Measurements from ENCODE around the gene NKX2-1.

Gene NKX2-1

DNA sequence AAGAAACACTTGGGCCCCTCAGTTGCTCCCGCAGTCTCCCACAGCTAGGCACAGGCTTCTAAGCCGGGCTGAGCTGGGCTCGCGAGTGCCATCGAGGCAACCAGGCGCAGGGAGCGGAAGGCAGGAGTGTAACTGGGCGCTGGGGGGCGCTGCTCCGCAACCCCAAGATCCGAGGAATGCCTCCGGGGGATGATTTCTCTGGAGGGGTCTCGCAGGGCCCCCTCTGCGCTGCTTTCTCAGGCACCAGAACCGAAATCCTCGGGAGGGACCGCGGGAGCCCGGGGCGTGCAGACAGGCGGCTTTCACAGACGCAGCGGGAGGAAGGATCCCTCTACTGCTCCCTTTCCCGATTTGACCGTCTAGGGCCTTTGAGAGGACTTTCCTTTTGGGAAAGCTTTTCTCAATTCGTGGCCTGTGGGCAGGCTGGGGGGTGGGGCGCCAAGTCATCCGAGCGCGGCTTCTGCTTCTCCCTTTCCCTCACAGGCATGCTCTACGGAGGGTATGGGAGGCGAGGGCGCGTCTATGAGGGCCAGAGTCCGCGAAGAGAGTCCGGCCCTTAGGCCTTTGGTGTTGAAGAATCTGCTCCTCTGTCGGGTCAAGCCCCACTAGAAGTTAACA lies 4.3 kb upstream of the NKX2-1 start:
- H3K9me3 ChIP-seq (ENCODE audit: control insufficient read depth, low read length), result peaks cover 10% of the 10 kb centered on the region
- no peak for DNase-seq (ENCODE audit: low read depth)
- H3K27me3 ChIP-seq (replicated peaks; ENCODE audit: control insufficient read depth, insufficient read depth, low read length), result peaks cover 90% of the 10 kb centered on the region
- H3K9ac ChIP-seq (ENCODE audit: low read length), result no peak overlapping the region
- peaks cover 9% of the 10 kb centered on the region for H3K4me1 ChIP-seq (ENCODE audit: control insufficient read depth, insufficient read depth, low read length)
- no peaks in the 10 kb centered on the region for H3K36me3 ChIP-seq (ENCODE audit: control insufficient read depth, insufficient read depth, low read length, severe bottlenecking)
- H3K4me3 ChIP-seq (ENCODE audit: low read length), result no peak overlapping the region

DNA sequence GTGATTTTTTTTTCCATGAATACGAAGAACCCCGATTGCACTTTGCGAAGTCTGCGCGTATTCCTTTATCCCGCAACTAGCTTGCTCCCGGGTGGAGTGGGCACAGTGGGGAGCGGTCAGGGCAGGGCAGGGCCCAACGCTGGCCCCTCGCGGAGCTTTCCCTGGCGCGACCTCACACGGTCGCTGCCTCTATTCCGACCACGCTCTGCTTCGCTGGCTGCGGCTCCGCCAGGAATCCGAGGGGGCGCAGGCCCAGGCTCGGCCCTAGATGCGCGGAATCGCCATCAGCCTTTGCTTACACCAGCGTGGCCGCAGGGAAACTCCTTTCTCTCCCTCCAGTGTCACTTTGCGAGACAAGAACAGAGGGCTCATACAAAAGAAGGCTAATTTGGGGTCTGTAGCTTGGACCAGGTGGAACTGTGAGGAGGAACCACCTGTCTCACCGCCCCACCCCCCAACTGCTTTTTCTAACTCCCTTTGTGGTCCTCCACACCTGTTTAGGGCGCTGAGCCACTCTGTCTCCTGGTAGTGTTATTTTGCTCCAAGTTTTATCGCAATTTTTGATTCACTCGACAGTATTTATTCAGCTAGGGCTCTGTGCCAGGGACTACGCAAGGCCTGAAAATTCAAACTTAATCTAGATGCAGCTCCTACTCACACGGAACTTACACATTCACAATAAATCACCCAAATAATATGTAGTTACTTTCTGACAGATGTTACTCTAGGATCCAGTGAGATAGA lies 3.1 kb upstream of the NKX2-1 start:
- H3K4me1 ChIP-seq (ENCODE audit: control insufficient read depth, insufficient read depth, low read length), result peaks cover 14% of the 10 kb centered on the region
- peaks cover 2% of the 10 kb centered on the region for H3K9me3 ChIP-seq (ENCODE audit: control insufficient read depth, low read length)
- H3K9ac ChIP-seq (ENCODE audit: low read length), result no peak overlapping the region
- no peaks in the 10 kb centered on the region for H3K36me3 ChIP-seq (ENCODE audit: control insufficient read depth, insufficient read depth, low read length, severe bottlenecking)
- H3K27me3 ChIP-seq (replicated peaks; ENCODE audit: control insufficient read depth, insufficient read depth, low read length), result peaks cover 98% of the 10 kb centered on the region
- H3K4me3 ChIP-seq (ENCODE audit: low read length), result no peak overlapping the region
- DNase-seq (ENCODE audit: low read depth), result no peak

DNA sequence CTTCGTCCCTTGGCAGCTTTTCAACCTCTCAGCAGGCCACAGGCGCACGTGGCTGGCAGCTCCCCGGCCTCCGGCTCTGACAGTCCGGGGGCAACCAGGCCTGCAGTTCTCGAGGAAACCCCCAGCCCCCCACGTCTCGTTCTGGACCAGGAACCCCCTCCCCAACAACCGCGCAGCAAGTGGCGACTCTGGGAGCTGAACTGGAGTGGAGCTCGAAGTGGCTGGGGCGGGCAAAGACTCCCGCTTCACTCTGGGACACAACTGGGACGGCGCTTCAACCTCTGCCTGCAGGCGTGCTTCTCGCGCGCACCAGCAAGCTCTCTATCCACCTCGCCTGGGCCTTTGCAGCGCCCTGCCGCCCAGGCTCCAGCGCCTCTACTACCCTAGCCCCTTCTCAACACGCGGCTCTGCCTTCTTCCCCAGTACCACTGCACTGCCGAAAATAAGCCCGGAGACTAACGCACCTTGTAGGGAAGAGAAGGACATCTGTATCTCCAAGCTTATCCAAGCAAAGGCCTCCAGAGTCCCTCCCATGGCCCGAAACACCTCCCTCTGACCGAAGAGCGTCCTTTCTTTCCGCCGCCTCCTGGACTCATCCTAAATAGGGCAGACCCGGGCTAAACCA lies 2.4 kb upstream of the NKX2-1 start:
- Histone ChIP-seq H3K36me3 (ENCODE audit: control insufficient read depth, insufficient read depth, low read length, severe bottlenecking) (no peaks in the 10 kb centered on the region), H3K4me3 (ENCODE audit: low read length) (no peak overlapping the region), H3K4me1 (ENCODE audit: control insufficient read depth, insufficient read depth, low read length) (peaks cover 14% of the 10 kb centered on the region), H3K9ac (ENCODE audit: low read length) (no peak overlapping the region), H3K27me3 (replicated peaks; ENCODE audit: control insufficient read depth, insufficient read depth, low read length) (peaks cover 95% of the 10 kb centered on the region), H3K9me3 (ENCODE audit: control insufficient read depth, low read length) (peaks cover 2% of the 10 kb centered on the region)
- DNase-seq (ENCODE audit: low read depth), result no peak

DNA sequence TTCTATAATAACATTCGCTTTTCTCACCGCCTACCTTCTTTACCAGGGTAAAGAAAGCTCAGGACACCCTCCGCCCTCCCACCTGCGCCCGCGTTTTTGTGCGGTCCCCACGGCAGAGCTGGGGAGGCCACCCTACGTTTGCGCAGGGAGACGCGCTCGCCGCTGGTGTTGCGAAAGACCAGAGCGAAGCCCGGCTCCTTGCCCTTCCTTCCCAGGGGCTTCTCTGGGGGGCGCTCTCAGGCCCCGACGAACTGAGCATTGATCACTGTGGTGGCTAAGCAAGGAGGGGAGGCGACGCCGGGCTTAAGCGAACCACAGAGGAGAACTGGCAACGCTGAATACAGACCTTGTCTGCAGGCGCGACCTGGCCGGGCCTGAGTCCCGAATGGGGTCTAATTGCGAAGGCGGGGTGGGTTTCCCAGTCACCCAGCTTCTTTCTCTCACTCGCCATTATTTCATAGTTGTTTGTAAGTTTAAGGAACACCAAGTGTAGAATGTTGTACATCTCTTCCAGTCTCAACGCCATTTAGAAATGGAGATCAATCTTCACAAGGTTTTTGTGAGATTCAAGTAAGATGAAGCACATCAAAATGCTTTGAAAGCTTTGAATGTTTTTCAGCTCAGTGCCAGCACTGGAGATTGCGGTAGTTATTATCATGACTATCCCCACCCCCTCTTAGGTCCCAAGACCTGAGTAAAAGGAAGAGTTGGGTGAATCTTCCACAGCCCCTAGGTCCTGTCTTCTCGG lies 1.7 kb upstream of the NKX2-1 start:
- Histone ChIP-seq H3K4me3 (ENCODE audit: low read length) (no peak overlapping the region), H3K27me3 (replicated peaks; ENCODE audit: control insufficient read depth, insufficient read depth, low read length) (peaks cover 93% of the 10 kb centered on the region), H3K9ac (ENCODE audit: low read length) (no peak overlapping the region), H3K9me3 (ENCODE audit: control insufficient read depth, low read length) (no peaks in the 10 kb centered on the region), H3K4me1 (ENCODE audit: control insufficient read depth, insufficient read depth, low read length) (peaks cover 14% of the 10 kb centered on the region), H3K36me3 (ENCODE audit: control insufficient read depth, insufficient read depth, low read length, severe bottlenecking) (no peaks in the 10 kb centered on the region)
- DNase-seq (ENCODE audit: low read depth), result no peak

DNA sequence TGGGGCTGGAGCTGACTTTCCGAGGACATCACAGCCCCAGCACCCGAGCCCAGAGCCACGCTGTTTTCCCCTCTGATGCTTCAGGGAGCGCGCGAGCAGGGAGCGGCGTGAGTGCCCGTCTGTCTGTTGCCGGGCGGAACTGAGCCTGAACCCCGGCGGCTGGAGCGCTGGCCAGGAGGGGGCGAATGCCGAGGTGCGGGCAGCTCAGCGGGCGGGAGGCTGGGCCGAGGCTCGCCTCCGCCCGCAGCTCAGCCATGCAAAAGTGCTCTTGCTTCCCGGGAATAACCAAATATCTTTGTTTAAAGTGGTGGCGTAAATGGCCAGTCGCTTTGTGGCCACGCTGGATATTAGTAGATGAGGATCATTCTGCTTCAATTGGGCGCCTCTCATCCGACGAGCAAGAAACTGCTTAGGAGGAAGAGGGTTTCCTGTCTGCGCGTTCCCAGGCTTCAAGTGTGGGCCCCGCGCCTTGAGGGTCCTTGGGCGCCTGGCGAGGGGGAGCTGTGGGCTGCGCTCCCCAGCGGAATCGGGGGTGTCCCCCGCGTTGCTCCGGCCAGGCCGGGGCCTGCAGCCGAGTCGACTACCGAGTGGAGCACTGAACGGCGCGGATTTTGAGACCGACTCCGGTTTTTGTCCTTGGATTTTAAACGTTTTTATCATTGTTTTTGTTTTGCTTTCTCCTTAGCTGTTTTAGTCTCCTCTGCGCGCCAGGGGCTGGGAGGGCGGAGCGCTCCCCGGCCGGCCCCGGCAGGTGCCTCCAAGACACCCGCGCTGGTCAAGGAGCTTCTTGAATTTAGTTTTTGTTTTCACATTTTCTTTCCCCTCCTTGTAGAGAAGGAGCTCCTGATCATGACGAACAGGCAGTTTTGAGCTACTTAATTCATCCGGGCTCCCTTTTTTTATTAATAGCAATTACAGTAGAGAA lies 831 bp upstream of the NKX2-1 start:
- H3K36me3 ChIP-seq (ENCODE audit: control insufficient read depth, insufficient read depth, low read length, severe bottlenecking), result no peaks in the 10 kb centered on the region
- no peaks in the 10 kb centered on the region for H3K9me3 ChIP-seq (ENCODE audit: control insufficient read depth, low read length)
- peaks cover 14% of the 10 kb centered on the region for H3K4me1 ChIP-seq (ENCODE audit: control insufficient read depth, insufficient read depth, low read length)
- H3K4me3 ChIP-seq (ENCODE audit: low read length), result peak overlapping the region; percentile 37
- H3K9ac ChIP-seq (ENCODE audit: low read length), result no peak overlapping the region
- peak; percentile 62 for DNase-seq (ENCODE audit: low read depth)
- peaks cover 92% of the 10 kb centered on the region for H3K27me3 ChIP-seq (replicated peaks; ENCODE audit: control insufficient read depth, insufficient read depth, low read length)

DNA sequence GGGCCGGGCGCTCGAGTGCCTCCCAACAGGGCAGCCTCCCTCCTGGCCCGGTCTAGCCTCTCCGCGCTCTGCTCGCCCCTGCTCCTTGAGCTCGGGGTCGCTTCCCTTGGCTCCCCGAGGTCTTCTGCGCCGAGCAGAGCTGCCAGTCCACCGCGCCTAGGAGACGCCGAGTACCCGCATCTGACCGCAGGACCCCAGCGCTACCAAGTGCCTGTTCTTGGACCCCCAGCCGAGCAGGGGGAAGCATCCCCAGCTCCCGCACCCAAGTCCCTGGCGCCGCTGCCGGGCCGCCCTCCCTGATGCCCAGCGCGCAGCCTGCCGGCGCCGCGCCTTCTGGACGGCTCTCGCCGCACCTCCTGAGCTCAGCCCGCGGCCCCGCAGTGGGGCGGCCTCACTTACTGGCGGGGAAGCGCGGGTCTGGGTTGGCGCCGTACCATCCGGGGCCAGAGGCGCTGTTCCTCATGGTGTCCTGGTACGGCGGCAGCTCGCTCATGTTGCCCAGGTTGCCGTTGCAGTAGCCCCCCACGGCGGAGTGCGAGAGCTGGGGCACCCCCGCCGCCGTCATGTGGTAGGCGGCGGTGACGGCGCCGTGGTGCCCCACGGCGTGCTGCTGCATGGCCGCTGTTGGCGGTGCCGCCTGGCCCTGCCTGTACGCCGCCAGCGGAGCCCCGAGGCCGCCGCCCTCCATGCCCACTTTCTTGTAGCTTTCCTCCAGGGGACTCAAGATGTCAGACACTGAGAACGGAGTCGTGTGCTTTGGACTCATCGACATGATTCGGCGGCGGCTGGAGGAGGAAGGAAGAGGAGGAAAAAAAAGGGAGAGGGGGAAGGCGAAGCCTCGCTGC lies 1.2 kb downstream of the NKX2-1 start:
- H3K9me3 ChIP-seq (ENCODE audit: control insufficient read depth, low read length), result no peaks in the 10 kb centered on the region
- H3K27me3 ChIP-seq (replicated peaks; ENCODE audit: control insufficient read depth, insufficient read depth, low read length), result peaks cover 92% of the 10 kb centered on the region
- peak overlapping the region; percentile 65 for H3K4me3 ChIP-seq (ENCODE audit: low read length)
- DNase-seq (ENCODE audit: low read depth), result peak; percentile 13
- H3K36me3 ChIP-seq (ENCODE audit: control insufficient read depth, insufficient read depth, low read length, severe bottlenecking), result no peaks in the 10 kb centered on the region
- H3K9ac ChIP-seq (ENCODE audit: low read length), result no peak overlapping the region
- peaks cover 14% of the 10 kb centered on the region for H3K4me1 ChIP-seq (ENCODE audit: control insufficient read depth, insufficient read depth, low read length)

DNA sequence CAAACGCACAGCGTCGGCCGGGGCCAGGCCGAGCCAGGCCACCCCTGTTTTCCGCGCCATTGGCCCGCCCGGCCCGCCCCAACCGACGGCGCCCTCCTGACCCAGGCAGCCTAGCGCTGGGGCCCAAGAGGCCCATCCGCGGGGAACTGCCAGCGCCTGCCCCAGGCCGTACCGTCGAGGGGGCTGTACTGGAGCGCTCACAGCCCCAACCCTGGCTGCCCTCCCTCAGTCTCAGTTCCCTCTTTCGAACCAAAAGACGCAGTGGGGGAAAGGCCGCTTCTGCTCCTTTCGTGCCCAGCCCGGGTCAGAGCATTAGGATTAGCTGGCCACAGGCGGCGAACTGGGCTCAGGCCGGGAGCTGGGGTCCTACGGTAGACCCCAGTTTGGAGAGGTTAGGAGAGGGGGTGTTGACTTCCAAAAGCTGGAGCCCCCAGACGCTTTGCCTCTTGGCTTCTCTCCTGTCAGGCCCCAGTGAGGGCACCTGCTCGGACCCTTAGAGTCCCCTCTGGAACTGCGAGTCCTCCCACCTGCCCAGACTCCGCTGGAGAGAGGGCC lies 1.9 kb downstream of the NKX2-1 start:
- H3K4me1 ChIP-seq (ENCODE audit: control insufficient read depth, insufficient read depth, low read length), result peaks cover 14% of the 10 kb centered on the region
- no peak overlapping the region for H3K9ac ChIP-seq (ENCODE audit: low read length)
- H3K36me3 ChIP-seq (ENCODE audit: control insufficient read depth, insufficient read depth, low read length, severe bottlenecking), result no peaks in the 10 kb centered on the region
- DNase-seq (ENCODE audit: low read depth), result no peak
- peaks cover 91% of the 10 kb centered on the region for H3K27me3 ChIP-seq (replicated peaks; ENCODE audit: control insufficient read depth, insufficient read depth, low read length)
- no peaks in the 10 kb centered on the region for H3K9me3 ChIP-seq (ENCODE audit: control insufficient read depth, low read length)
- H3K4me3 ChIP-seq (ENCODE audit: low read length), result no peak overlapping the region

DNA sequence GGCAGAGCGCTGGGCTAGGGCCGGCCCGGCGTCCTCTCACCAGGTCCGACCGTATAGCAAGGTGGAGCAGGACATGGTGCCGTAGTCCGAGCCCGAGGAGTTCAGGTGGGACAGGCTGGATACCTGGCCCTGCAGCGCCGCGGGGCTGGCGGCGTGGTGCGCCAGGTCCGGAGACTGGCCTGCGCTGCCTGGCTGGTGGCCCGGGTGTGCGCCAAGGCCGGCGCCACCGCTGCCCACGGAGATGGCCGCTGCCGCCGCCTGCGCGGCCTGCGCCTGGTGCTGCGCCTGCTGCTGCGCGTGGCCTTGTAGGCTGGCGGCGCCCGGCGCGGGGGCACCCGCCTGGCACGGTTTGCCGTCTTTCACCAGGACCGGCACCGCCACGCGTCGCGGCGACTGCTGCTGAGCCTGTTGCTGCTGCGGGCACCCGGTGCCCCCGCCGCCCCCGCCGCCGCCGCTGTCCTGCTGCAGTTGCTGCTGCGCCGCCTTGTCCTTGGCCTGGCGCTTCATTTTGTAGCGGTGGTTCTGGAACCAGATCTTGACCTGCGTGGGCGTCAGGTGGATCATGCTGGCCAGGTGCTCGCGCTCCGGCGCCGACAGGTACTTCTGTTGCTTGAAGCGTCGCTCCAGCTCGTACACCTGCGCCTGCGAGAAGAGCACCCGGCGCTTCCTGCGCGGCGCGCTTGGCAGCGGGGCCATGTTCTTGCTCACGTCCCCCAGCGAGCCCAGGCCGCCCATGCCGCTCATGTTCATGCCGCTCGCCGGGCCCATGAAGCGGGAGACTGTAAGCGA lies 2.6 kb downstream of the NKX2-1 start:
- Histone ChIP-seq H3K9me3 (ENCODE audit: control insufficient read depth, low read length) (no peaks in the 10 kb centered on the region), H3K36me3 (ENCODE audit: control insufficient read depth, insufficient read depth, low read length, severe bottlenecking) (no peaks in the 10 kb centered on the region), H3K9ac (ENCODE audit: low read length) (no peak overlapping the region), H3K27me3 (replicated peaks; ENCODE audit: control insufficient read depth, insufficient read depth, low read length) (peaks cover 91% of the 10 kb centered on the region), H3K4me3 (ENCODE audit: low read length) (no peak overlapping the region), H3K4me1 (ENCODE audit: control insufficient read depth, insufficient read depth, low read length) (peaks cover 14% of the 10 kb centered on the region)
- DNase-seq (ENCODE audit: low read depth), result no peak

DNA sequence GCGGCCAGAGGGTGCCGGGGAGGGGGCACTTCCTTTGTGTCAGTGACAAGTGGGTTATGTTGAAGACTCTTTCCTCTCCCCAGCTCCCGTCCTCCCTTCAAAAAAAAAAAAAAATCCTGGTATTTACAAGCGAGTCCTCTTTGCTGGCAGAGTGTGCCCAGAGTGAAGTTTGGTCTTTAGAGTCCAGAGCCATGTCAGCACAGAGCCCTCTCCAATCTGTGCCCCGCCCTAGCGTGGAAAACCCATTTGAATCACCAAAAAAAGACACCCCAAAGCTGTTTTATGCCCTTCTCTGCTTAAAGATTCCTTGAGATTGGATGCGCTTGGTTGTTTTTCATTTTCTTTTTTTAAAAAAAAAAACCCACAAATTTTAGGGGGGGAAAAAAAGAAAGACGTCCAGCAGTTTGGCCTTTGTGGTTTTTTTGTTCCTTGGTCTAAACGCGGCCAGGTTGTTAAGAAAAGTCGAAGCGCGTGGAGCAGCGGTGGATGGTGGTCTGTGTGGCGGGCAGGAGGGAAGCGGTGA lies 3.3 kb downstream of the NKX2-1 start:
- Histone ChIP-seq H3K27me3 (replicated peaks; ENCODE audit: control insufficient read depth, insufficient read depth, low read length) (peaks cover 91% of the 10 kb centered on the region), H3K4me1 (ENCODE audit: control insufficient read depth, insufficient read depth, low read length) (peaks cover 14% of the 10 kb centered on the region), H3K9me3 (ENCODE audit: control insufficient read depth, low read length) (no peaks in the 10 kb centered on the region), H3K4me3 (ENCODE audit: low read length) (no peak overlapping the region), H3K9ac (ENCODE audit: low read length) (no peak overlapping the region), H3K36me3 (ENCODE audit: control insufficient read depth, insufficient read depth, low read length, severe bottlenecking) (no peaks in the 10 kb centered on the region)
- DNase-seq (ENCODE audit: low read depth), result no peak
